K562 (cell line): ENCODE data around the gene PPP1R14B. TPM values are rescaled to one million over a fixed set of nuclear protein-coding genes. Genes with fewer than 3 reads are reported as not detected.

Experiments used
- BACH1 ChIP-seq: fragments of 200-800 bp; sonication (Bioruptor generic); IDR thresholded peaks from 2 replicates; pipeline ENCODE4 v1.6.1; 2016; ENCODE audit warnings: missing genetic modification characterization, missing compliant biosample characterization
- DEAF1 ChIP-seq: fragments of 450-650 bp; formaldehyde crosslinking; IDR thresholded peaks from 2 replicates; pipeline ENCODE4 v1.4.0; 2020; ENCODE audit warnings: mild to moderate bottlenecking, moderate library complexity
- EHMT2 ChIP-seq: fragments of 450-650 bp; IDR thresholded peaks from 2 replicates; pipeline ENCODE4 v1.6.1; 2018; ENCODE audit warnings: antibody characterized with exemption
- NCOR1 ChIP-seq: fragments of 450-650 bp; IDR thresholded peaks from 2 replicates; pipeline ENCODE4 v1.6.1; 2016; ENCODE audit warnings: mild to moderate bottlenecking, moderate library complexity
- PATZ1 ChIP-seq: fragments of 250-450 bp; sonication (Bioruptor Pico); IDR thresholded peaks from 2 replicates; pipeline ENCODE4 v1.5.0; 2020; ENCODE audit warnings: mild to moderate bottlenecking, borderline replicate concordance
- POLR2B ChIP-seq: fragments of 450-650 bp; IDR thresholded peaks from 2 replicates; pipeline ENCODE4 v1.6.1; 2018; ENCODE audit warnings: low read depth; ENCODE audit not compliant: partially characterized antibody
- PRPF4 ChIP-seq: fragments of 200-400 bp; formaldehyde crosslinking; IDR thresholded peaks from one replicate; pipeline ENCODE4 v1.6.1; 2017; ENCODE audit warnings: low read length, low read depth, mild to moderate bottlenecking; ENCODE audit not compliant: insufficient read depth, poor library complexity, severe bottlenecking
- RCOR1 ChIP-seq, 2 experiments: IDR thresholded peaks; 2 replicates each; pipeline ENCODE4 v1.6.1; 2012; ENCODE audit warnings: low read depth in 2 of 2, low read length in 2 of 2, borderline replicate concordance in 1 of 2, improper control_type of control experiment in 1 of 2
- STAT6 ChIP-seq: sonication (generic); formaldehyde crosslinking; IDR thresholded peaks from 2 replicates; pipeline ENCODE4 v1.8.1; 2023; ENCODE audit warnings: mild to moderate bottlenecking, missing genetic modification reagents
- TFAP4 ChIP-seq: sonication (generic); formaldehyde crosslinking; IDR thresholded peaks from 2 replicates; pipeline ENCODE4 v1.8.0; 2022; ENCODE audit warnings: missing genetic modification reagents, mild to moderate bottlenecking, moderate library complexity, borderline replicate concordance
- THRB ChIP-seq: fragments of 450-650 bp; formaldehyde crosslinking; conservative IDR thresholded peaks from 2 replicates; pipeline ENCODE4 v1.4.0; 2022; ENCODE audit warnings: mild to moderate bottlenecking, missing genetic modification characterization
- TRIM25 ChIP-seq: fragments of 450-650 bp; IDR thresholded peaks from 2 replicates; pipeline ENCODE4 v1.7.0; 2016; ENCODE audit warnings: borderline replicate concordance
- YY1 ChIP-seq, 3 experiments: IDR thresholded peaks; 2 replicates each; pipeline ENCODE4 v1.6.1; 2011; ENCODE audit warnings: low read length in 2 of 3, mild to moderate bottlenecking in 2 of 3, moderate library complexity in 2 of 3, borderline replicate concordance in 1 of 3, control low read depth in 1 of 3, low read depth in 1 of 3; ENCODE audit not compliant: insufficient read depth in 3 of 3, insufficient replicate concordance in 2 of 3, control insufficient read depth in 1 of 3, insufficient read length in 1 of 3; ENCODE audit errors: extremely low read depth in 1 of 3
- ZFP30 ChIP-seq: fragments of 250-450 bp; sonication (Bioruptor Pico); IDR thresholded peaks from 2 replicates; pipeline ENCODE4 v1.8.0; 2022; ENCODE audit warnings: moderate library complexity, mild to moderate bottlenecking, inconsistent platforms, borderline replicate concordance
- ZNF217 ChIP-seq: sonication (generic); formaldehyde crosslinking; IDR thresholded peaks from 2 replicates; pipeline ENCODE4 v1.8.0; 2022; ENCODE audit warnings: mild to moderate bottlenecking, missing genetic modification reagents
- ZNF717 ChIP-seq: fragments of 250-450 bp; sonication (Bioruptor Pico); IDR thresholded peaks from 2 replicates; pipeline ENCODE4 v1.5.0; 2021
- polyA plus RNA-seq, 8 experiments: library from polyadenylated mRNA; depleted of rRNA in 4 of 8; stranded (reverse) in 5 of 8; unstranded in 3 of 8; fragments of >200 nt; fragmentation: Nextera tagmentation in 2 of 8; fragmentation: Illumina TruSeq in 1 of 8; extraction: Ambion mirVana in 2 of 8; extraction: Trizol in 1 of 8; gene quantifications; 2 replicates each; pipeline versions ENCODE4 v1.2.1 to v1.2.3, GENCODE V29; 2011 to 2014; ENCODE audit warnings: inconsistent platforms in 1 of 8, missing spikeins in 1 of 8
- total RNA-seq, 7 experiments: library from RNA; depleted of rRNA in 6 of 7; stranded (reverse); fragments of >200 nt in 6 of 7; fragmentation: Illumina TruSeq in 2 of 7; extraction: Trizol in 2 of 7; gene quantifications; 2 replicates each; pipeline versions ENCODE4 v1.2.1 to v1.2.3, GENCODE V29; 2011 to 2021; ENCODE audit warnings: low replicate concordance in 1 of 7

The PPP1R14B gene
- total and polyA plus RNA-seq, 9 of the 15 experiments (the other 6 are each of a cell fraction or from before 2014, with no cell fraction given), result 7.7 to 566 (median 212) TPM

- TF ChIP-seq ZFP30 (CRISPR knock-in tag) (no peak), TRIM25 (no peak), TFAP4 (CRISPR knock-in tag) (peak; percentile 96), STAT6 (no peak), THRB (CRISPR knock-in tag) (no peak), NCOR1 (no peak), RCOR1 (IDR thresholded peaks at IDR 0.05; ENCODE audit: borderline replicate concordance in 1 of 2, low read depth in 2 of 2, low read length in 2 of 2) (peak in 1 of 2 experiments; percentile 70; a peak in 2 of 4 replicates), YY1 (IDR thresholded peaks at IDR 0.05; ENCODE audit: borderline replicate concordance in 1 of 3, control insufficient read depth in 1 of 3, extremely low read depth in 1 of 3, insufficient read depth in 3 of 3, insufficient read length in 1 of 3, insufficient replicate concordance in 2 of 3, low read depth in 1 of 3, low read length in 2 of 3) (no peak), ZNF217 (CRISPR knock-in tag) (no peak), PRPF4 (no peak), POLR2B (peak; percentile 54), PATZ1 (CRISPR knock-in tag) (no peak), BACH1 (no peak), EHMT2 (no peak), DEAF1 (CRISPR knock-in tag) (peak; percentile 87), ZNF717 (no peak)
Measured at GRCh38 chr11:64204464-64204989, 42.2 kb downstream of the PPP1R14B start (continued).
